CD4-positive, alpha-beta T cell (primary cell): Measurements from ENCODE around the gene COA6. TPM values are rescaled to one million over a fixed set of nuclear protein-coding genes. Genes with fewer than 3 reads are reported as not detected.

ENCODE experiments used
- ATAC-seq: fragments of 200-7000 bp; cut with Tn5 transposase; one replicate; pipeline ENCODE4 v1.10.0; 2022; ENCODE audit warnings: mild to moderate bottlenecking; ENCODE audit not compliant: poor library complexity
- CTCF ChIA-PET: fragments of 350-600 bp; sonication (Branson Sonifier 250); formaldehyde crosslinking; loops from one replicate; lab custom pipeline; 2021; ENCODE audit warnings: antibody characterized with exemption, inconsistent platforms; lab: Charles Lee
- POLR2A ChIA-PET: fragments of 350-600 bp; sonication (Branson Sonifier 250); formaldehyde crosslinking; loops from one replicate; lab custom pipeline; 2021; ENCODE audit warnings: antibody characterized with exemption, inconsistent platforms; lab: Charles Lee
- DNase-seq, 14 experiments: peaks; one replicate each; pipeline ENCODE4 v3.0.0-alpha.2; 2013 to 2020; ENCODE audit warnings: mixed read lengths in 2 of 14
- H3K27ac ChIP-seq, 2 donors: one replicate each; pipeline versions ENCODE4 v1.5.1 to v1.7.0; 2013; ENCODE audit warnings: low read length in 2 of 2, low read depth in 1 of 2, mild to moderate bottlenecking in 1 of 2
- H3K27me3 ChIP-seq, 2 experiments: 1 replicate in 1 of 2; 2 replicates in 1 of 2; pipeline versions ENCODE4 v1.6.1 to v1.7.0; 2013; ENCODE audit warnings: low read length in 2 of 2, control low read depth in 1 of 2, mild to moderate bottlenecking in 1 of 2, moderate library complexity in 1 of 2; ENCODE audit not compliant: insufficient read depth in 2 of 2, control insufficient read depth in 1 of 2
- H3K36me3 ChIP-seq: one replicate; pipeline ENCODE4 v1.6.1; 2013; ENCODE audit warnings: low read length, control low read depth; ENCODE audit not compliant: insufficient read depth
- H3K4me1 ChIP-seq: one replicate; pipeline ENCODE4 v1.6.1; 2013; ENCODE audit warnings: low read length, control low read depth; ENCODE audit not compliant: insufficient read depth
- H3K4me3 ChIP-seq: one replicate; pipeline ENCODE4 v1.5.1; 2013; ENCODE audit warnings: mild to moderate bottlenecking, low read length, moderate library complexity
- H3K9me3 ChIP-seq, 2 experiments: 1 replicate in 1 of 2; 2 replicates in 1 of 2; pipeline versions ENCODE4 v1.6.1 to v1.7.0; 2013; ENCODE audit warnings: low read length in 2 of 2, mild to moderate bottlenecking in 2 of 2, control low read depth in 1 of 2, moderate library complexity in 1 of 2; ENCODE audit not compliant: control insufficient read depth in 1 of 2, insufficient read depth in 1 of 2
- H3K27ac Mint-ChIP-seq: one replicate; pipeline ENCODE4 v1.8.0; 2020; ENCODE audit warnings: mixed read lengths
- H3K27me3 Mint-ChIP-seq: one replicate; pipeline ENCODE4 v1.8.0; 2021; ENCODE audit warnings: mixed read lengths
- H3K36me3 Mint-ChIP-seq: one replicate; pipeline ENCODE4 v1.8.0; 2021; ENCODE audit warnings: low read depth, mixed read lengths
- H3K4me1 Mint-ChIP-seq: one replicate; pipeline ENCODE4 v1.8.0; 2021; ENCODE audit warnings: low read depth, mixed read lengths
- H3K4me3 Mint-ChIP-seq: one replicate; pipeline ENCODE4 v1.8.0; 2020; ENCODE audit warnings: mild to moderate bottlenecking, mixed read lengths
- H3K9me3 Mint-ChIP-seq: one replicate; pipeline ENCODE4 v1.8.0; 2020; ENCODE audit warnings: mixed read lengths
- intact Hi-C, 2 experiments: fragments of 100-400 bp; cut with DNase I in 1 of 2; cut with micrococcal nuclease in 1 of 2; formaldehyde crosslinking; loops; one replicate each; pipeline versions ENCODE4 v1.15.1 to v1.9.0; 2023 to 2025; cut with DNase I, micrococcal nuclease
- total RNA-seq, 174 experiments: library from RNA in 2 of 174; stranded (reverse) in 2 of 174; gene quantifications; one replicate each; pipeline ENCODE4 v1.2.3 and lab custom pipeline; 2021 to 2026
- TF ChIP-seq, protein P1 (sequence below): fragments of 200-600 bp; IDR thresholded peaks from one replicate; pipeline ENCODE4 v1.8.0; 2022; ENCODE audit warnings: antibody characterized with exemption, mild to moderate bottlenecking

COA6 gene
- total RNA-seq, 2 experiments from 2014 or later = 10.0 to 12.2 TPM

DNA sequence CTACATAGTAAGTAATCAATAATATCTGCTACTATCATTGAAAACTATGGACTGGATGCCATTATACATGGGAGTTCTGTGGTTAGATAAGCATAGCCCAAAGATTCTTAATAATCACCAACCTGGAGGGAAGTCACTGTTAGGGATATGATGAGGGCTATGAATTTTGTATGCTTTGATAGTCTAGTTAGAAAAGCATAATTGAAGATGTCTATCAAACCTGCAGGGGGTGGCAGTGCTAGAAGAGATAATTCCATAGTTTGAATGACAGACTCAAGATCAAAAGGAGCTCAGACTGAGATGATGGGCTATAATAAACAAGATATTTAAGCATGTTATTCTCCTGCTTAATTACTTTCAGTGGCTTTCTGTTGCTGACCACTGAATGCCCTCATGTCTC lies 15.4 kb upstream of the COA6 start:
- no peaks in the 10 kb centered on the region for H3K4me1 Mint-ChIP-seq
- no peak overlapping the region for H3K27ac ChIP-seq
- CTCF ChIA-PET = interaction anchor here (3.2 kb wide), 1 partner anchor 31 kb away, joined by 10 read pairs; no protein-coding TSS in a partner anchor
- H3K27ac Mint-ChIP-seq = no peak overlapping the region
- no peaks in the 10 kb centered on the region for H3K36me3 Mint-ChIP-seq
- no peaks in the 10 kb centered on the region for H3K9me3 ChIP-seq
- no peak overlapping the region for H3K4me3 ChIP-seq
- no peaks in the 10 kb centered on the region for H3K36me3 ChIP-seq
- DNase-seq (no peak), ATAC-seq (no peak)
- TF ChIP-seq, protein P1, sequence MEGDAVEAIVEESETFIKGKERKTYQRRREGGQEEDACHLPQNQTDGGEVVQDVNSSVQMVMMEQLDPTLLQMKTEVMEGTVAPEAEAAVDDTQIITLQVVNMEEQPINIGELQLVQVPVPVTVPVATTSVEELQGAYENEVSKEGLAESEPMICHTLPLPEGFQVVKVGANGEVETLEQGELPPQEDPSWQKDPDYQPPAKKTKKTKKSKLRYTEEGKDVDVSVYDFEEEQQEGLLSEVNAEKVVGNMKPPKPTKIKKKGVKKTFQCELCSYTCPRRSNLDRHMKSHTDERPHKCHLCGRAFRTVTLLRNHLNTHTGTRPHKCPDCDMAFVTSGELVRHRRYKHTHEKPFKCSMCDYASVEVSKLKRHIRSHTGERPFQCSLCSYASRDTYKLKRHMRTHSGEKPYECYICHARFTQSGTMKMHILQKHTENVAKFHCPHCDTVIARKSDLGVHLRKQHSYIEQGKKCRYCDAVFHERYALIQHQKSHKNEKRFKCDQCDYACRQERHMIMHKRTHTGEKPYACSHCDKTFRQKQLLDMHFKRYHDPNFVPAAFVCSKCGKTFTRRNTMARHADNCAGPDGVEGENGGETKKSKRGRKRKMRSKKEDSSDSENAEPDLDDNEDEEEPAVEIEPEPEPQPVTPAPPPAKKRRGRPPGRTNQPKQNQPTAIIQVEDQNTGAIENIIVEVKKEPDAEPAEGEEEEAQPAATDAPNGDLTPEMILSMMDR = no peak
- no peaks in the 10 kb centered on the region for H3K9me3 Mint-ChIP-seq
- H3K4me1 ChIP-seq = no peaks in the 10 kb centered on the region
- intact Hi-C loops = no loop called here
- H3K4me3 Mint-ChIP-seq = no peak overlapping the region
- no peaks in the 10 kb centered on the region for H3K27me3 ChIP-seq
- H3K27me3 Mint-ChIP-seq = no peaks in the 10 kb centered on the region
- POLR2A ChIA-PET = interaction anchor here (0.6 to 1.3 kb wide), 2 partner anchors 13 to 15 kb away, joined by 3 to 11 read pairs; partner anchors contain the start of gene COA6

DNA sequence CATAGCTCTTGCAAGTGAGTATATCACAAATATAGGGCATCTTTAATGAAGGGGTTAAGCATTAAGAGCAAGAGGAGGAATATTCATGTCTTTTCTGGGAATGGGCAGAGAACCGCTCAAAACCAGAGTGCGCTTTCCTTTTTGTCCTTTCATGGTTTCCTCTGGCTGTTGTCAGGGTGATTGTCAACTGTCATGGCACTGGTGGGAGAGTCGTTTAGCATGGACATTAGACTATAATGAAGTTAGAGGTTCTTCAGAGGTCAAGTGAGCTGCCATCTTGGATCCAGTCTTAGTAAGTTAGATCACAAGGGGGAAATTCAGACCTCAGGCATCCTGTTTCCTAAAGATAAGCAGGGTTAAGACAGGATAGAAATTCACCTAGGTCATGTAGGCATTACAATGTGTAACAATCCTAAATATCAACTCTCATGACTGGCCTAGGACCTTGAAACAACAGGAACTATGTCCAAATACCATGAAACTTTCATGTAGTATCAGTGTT lies 12.1 kb upstream of the COA6 start:
- Histone ChIP-seq H3K9me3 (no peaks in the 10 kb centered on the region), H3K36me3 (no peaks in the 10 kb centered on the region), H3K4me1 (no peaks in the 10 kb centered on the region), H3K27me3 (no peaks in the 10 kb centered on the region), H3K4me3 (no peak overlapping the region), H3K27ac (no peak overlapping the region)
- intact Hi-C loops = no loop called here
- Mint-ChIP-seq H3K36me3 (no peaks in the 10 kb centered on the region), H3K4me3 (no peak overlapping the region), H3K4me1 (no peaks in the 10 kb centered on the region), H3K27ac (no peak overlapping the region), H3K27me3 (no peaks in the 10 kb centered on the region), H3K9me3 (no peaks in the 10 kb centered on the region)
- ATAC-seq (no peak), DNase-seq (no peak)
- ChIA-PET CTCF (no interaction called here), POLR2A (no interaction called here)
- TF ChIP-seq, protein P1 = no peak

DNA sequence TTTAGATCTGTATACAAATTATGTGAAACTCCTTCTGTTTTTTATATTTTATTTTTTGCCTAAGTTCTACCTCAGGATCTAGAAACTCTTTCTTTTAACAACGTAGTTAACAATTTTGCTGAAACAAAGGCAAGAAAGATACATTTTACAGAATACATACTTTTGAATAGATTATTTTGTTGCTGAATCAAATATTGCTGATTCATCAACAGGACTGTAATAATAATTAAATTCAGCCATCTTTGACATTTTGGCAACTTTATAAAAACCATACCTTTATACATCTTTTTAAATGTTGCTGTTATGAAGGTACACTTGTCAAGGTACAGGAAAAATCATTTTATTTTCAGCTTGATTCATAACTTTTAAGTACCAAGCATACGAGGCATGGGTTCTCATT lies 10.7 kb upstream of the COA6 start:
- POLR2A ChIA-PET = no interaction called here
- Mint-ChIP-seq H3K36me3 (no peaks in the 10 kb centered on the region), H3K4me3 (no peak overlapping the region), H3K27ac (no peak overlapping the region), H3K4me1 (no peaks in the 10 kb centered on the region), H3K9me3 (no peaks in the 10 kb centered on the region), H3K27me3 (no peaks in the 10 kb centered on the region)
- CTCF ChIA-PET = no interaction called here
- H3K36me3 ChIP-seq = no peaks in the 10 kb centered on the region
- TF ChIP-seq, protein P1 = no peak
- no peaks in the 10 kb centered on the region for H3K27me3 ChIP-seq
- ATAC-seq (no peak), DNase-seq (no peak)
- no peaks in the 10 kb centered on the region for H3K9me3 ChIP-seq
- H3K27ac ChIP-seq = no peak overlapping the region
- H3K4me3 ChIP-seq = no peak overlapping the region
- H3K4me1 ChIP-seq = no peaks in the 10 kb centered on the region
- intact Hi-C loops = no loop called here
